Fibroblast of the aortic adventitia (primary cell): ENCODE data around the gene LRRC3C. TPM values are rescaled to one million over a fixed set of nuclear protein-coding genes. Genes with fewer than 3 reads are reported as not detected.
A peak's percentile ranks its signal among the peaks of the same experiment; 100 is the strongest.

Experiments used
- DNase-seq: peaks from one replicate; pipeline ENCODE4 v3.0.0-alpha.2; 2010; ENCODE audit warnings: low read depth
- H3K4me3 ChIP-seq: 2 replicates; pipeline ENCODE4 v1.5.1; 2011; ENCODE audit warnings: low read depth, mild to moderate bottlenecking, control low read depth, low read length, moderate library complexity
- total RNA-seq: library from RNA; depleted of rRNA; stranded (reverse); fragments of >200 nt; gene quantifications from 2 replicates; pipeline ENCODE4 v1.2.3, GENCODE V29; 2012; ENCODE audit warnings: low replicate concordance
- TF ChIP-seq, protein P1 (sequence below): IDR thresholded peaks from 2 replicates; pipeline ENCODE4 v1.5.1; 2011; ENCODE audit warnings: mild to moderate bottlenecking, low read length, control low read depth, inconsistent platforms; ENCODE audit not compliant: insufficient read depth

LRRC3C gene
- total RNA-seq, 1 donor: not detected

GRCh38 chr17:39919087-39919683 lies 8.3 kb upstream of the LRRC3C start:
- H3K4me3 ChIP-seq: no peak overlapping the region
- no peak for DNase-seq
- TF ChIP-seq, protein P1, sequence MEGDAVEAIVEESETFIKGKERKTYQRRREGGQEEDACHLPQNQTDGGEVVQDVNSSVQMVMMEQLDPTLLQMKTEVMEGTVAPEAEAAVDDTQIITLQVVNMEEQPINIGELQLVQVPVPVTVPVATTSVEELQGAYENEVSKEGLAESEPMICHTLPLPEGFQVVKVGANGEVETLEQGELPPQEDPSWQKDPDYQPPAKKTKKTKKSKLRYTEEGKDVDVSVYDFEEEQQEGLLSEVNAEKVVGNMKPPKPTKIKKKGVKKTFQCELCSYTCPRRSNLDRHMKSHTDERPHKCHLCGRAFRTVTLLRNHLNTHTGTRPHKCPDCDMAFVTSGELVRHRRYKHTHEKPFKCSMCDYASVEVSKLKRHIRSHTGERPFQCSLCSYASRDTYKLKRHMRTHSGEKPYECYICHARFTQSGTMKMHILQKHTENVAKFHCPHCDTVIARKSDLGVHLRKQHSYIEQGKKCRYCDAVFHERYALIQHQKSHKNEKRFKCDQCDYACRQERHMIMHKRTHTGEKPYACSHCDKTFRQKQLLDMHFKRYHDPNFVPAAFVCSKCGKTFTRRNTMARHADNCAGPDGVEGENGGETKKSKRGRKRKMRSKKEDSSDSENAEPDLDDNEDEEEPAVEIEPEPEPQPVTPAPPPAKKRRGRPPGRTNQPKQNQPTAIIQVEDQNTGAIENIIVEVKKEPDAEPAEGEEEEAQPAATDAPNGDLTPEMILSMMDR: no peak

GRCh38 chr17:39920218-39921210 lies 7.0 kb upstream of the LRRC3C start:
- TF ChIP-seq, protein P1: no peak
- no peak overlapping the region for H3K4me3 ChIP-seq
- no peak for DNase-seq

GRCh38 chr17:39921323-39921722 lies 6.2 kb upstream of the LRRC3C start:
- no peak for DNase-seq
- no peak overlapping the region for H3K4me3 ChIP-seq
- TF ChIP-seq, protein P1: no peak

GRCh38 chr17:39922006-39922405 lies 5.5 kb upstream of the LRRC3C start:
- DNase-seq: no peak
- TF ChIP-seq, protein P1: no peak
- no peak overlapping the region for H3K4me3 ChIP-seq

DNA sequence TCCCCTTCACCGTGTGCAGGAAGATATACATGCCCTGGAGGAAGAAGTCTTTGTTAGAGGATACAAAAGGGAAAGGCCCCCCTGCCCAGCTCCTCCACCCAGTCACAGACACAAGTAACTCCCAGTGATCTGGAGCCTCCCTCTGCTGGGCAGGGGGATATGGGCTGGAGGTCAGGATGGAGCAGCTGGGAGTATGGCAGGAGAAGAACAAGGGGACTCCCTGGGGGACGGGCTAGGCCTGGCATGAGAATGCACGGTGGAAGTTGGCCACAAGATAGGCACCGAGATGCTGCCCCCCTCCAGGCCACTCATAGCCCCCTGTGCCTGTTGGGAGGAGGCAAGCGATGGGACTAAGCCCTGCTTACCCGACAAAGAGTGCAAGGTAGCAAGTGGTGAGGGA lies 4.3 kb upstream of the LRRC3C start:
- DNase-seq: no peak
- no peak overlapping the region for H3K4me3 ChIP-seq
- TF ChIP-seq, protein P1: no peak

DNA sequence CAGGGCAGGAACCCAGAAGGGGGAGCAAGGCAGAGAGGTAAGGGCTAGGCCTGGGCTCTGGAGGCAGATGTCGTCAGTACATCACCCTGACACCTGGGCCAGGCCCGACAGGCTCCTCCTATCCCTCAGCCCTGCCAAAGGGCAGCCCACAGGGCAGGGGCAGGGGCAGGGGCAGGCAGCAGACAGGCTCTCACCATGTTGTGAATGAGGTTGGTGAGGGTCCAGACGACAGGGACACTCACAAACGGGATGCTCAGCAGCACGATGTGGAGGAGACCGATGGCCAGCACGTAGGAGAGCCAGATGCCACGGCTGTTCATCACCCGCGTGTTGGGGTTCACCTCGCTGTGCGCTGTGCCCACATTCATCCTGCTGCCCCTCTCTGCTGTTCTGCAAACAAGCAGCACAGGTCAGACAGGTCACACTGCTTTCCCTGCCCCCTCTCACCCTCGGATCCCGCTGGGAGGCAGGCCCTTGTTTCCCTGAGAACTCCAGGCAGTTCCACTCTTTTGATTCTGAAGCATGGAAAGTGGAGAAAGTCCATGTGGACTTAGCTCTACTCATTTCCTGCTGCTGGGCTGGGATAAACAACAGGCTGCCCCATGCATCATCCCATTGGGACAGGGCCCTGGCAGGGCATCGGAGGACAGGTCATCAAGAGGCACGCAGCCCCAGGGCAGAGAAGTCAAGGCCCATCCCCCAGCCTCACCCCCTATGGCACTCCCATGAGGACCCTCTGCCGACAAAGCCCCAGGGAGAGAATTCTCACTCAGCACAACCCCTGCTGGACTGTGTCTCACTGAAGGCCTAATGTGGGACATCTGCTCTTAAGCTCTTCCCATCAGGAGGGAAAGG lies 3.5 kb upstream of the LRRC3C start:
- peak; percentile 35 for DNase-seq
- TF ChIP-seq, protein P1: peak; percentile 43
- no peak overlapping the region for H3K4me3 ChIP-seq
